ENCODE measurements around the gene NCOA3. TPM values are rescaled to one million over a fixed set of nuclear protein-coding genes. Genes with fewer than 3 reads are reported as not detected.
"Not testable (repeated sequence)": the region's sequence is repeated elsewhere in the genome, so short reads cannot be mapped to it uniquely, and the experiment has no call there.

The NCOA3 gene
- total RNA-seq, result 10 to 100 TPM; 24.4 to 81.9 (median 31.1) TPM

GRCh38 chr20:47501482-47502270 lies at the start of gene NCOA3:
TSS of gene NCOA3 (plus strand) at chr20:47501887. CDS start at chr20:47622248, 120,361 bp downstream.
- in situ Hi-C loops (cut with MboI; ENCODE audit: low pct_unique_long_range_greater_than_20kb in 2 of 9, low sequenced_read_pairs in 9 of 9, unreplicated experiment in 9 of 9), result loop anchor here in 2 of 9 experiments (25.0 kb wide), 1 partner anchor 111 kb away; no protein-coding TSS in a partner anchor

GRCh38 chr20:47452736-47453161 lies 48.9 kb upstream of the NCOA3 start:
- in situ Hi-C loops (cut with MboI; ENCODE audit: low pct_unique_long_range_greater_than_20kb in 2 of 9, low sequenced_read_pairs in 9 of 9, unreplicated experiment in 9 of 9), result loop anchor here in 1 of 9 experiments (25.0 kb wide), 1 partner anchor 160 kb away; no protein-coding TSS in a partner anchor
- ATAC-seq (replicated peaks in 6 of 8), result no peak
- no peak overlapping the region for H3K27ac ChIP-seq
- WGBS, 10 experiments, result 20 to 100% (median 80%) methylated on average over 1 of the region's 1 CpG; no CpG with 5 or more reads in 4 of the 10 experiments
- H3K4me1 ChIP-seq (replicated peaks in 1 of 2), result no peaks in the 10 kb centered on the region
- H3K4me3 ChIP-seq, result no peak overlapping the region

More at GRCh38 chr20:47501482-47502270, at the start of gene NCOA3:
- Histone ChIP-seq H3K4me3 (peak within 1 kb of the TSS; percentile 58 to 87 (median 76)), H3K4me1 (replicated peaks in 1 of 2) (peaks cover 7 to 11% of the 10 kb centered on the region in 2 donors), H3K27ac (peak within 1 kb of the TSS; percentile 65 to 83)
- ATAC-seq (replicated peaks in 6 of 8), result peak; percentile 93 to 98 (median 98)
- 0 to 15% (median 0%) methylated on average over 3 to 12 of the region's 74 CpGs; no CpG with 5 or more reads in 3 of the 10 experiments for WGBS, 10 experiments

- Histone ChIP-seq H3K4me3 (no peak overlapping the region), H3K27ac (no peak overlapping the region), H3K4me1 (replicated peaks in 1 of 2) (no peaks in the 10 kb centered on the region)
- ATAC-seq (replicated peaks in 6 of 8), result peak in 3 of 8 experiments; percentile 68 to 97 (median 95)
- in situ Hi-C loops (cut with MboI; ENCODE audit: low pct_unique_long_range_greater_than_20kb in 2 of 9, low sequenced_read_pairs in 9 of 9, unreplicated experiment in 9 of 9), result loop anchor here in 1 of 9 experiments (25.0 kb wide), 1 partner anchor 159 kb away; no protein-coding TSS in a partner anchor
- WGBS, 10 experiments, result 0 to 88% (median 20%) methylated on average over 1 to 4 of the region's 4 CpGs; no CpG with 5 or more reads in 6 of the 10 experiments
Observed at GRCh38 chr20:47453167-47453782, 48.4 kb upstream of the NCOA3 start.

- Histone ChIP-seq H3K27ac (no peak overlapping the region), H3K4me3 (no peak overlapping the region), H3K4me1 (replicated peaks in 1 of 2) (no peaks in the 10 kb centered on the region)
- no peak for ATAC-seq (replicated peaks in 6 of 8)
- in situ Hi-C loops (cut with MboI; ENCODE audit: low pct_unique_long_range_greater_than_20kb in 2 of 9, low sequenced_read_pairs in 9 of 9, unreplicated experiment in 9 of 9), result loop anchor here in 1 of 9 experiments (25.0 kb wide), 1 partner anchor 158 kb away; no protein-coding TSS in a partner anchor
- WGBS, 10 experiments, result 80 to 94% (median 90%) methylated on average over 2 to 10 of the region's 10 CpGs
Observed at GRCh38 chr20:47454298-47455132, 47.2 kb upstream of the NCOA3 start.

- 56 to 100% (median 83%) methylated on average over 1 to 6 of the region's 7 CpGs; no CpG with 5 or more reads in 1 of the 10 experiments for WGBS, 10 experiments
- in situ Hi-C loops (cut with MboI; ENCODE audit: low pct_unique_long_range_greater_than_20kb in 2 of 9, low sequenced_read_pairs in 9 of 9, unreplicated experiment in 9 of 9), result loop anchor here in 1 of 9 experiments (25.0 kb wide), 1 partner anchor 157 kb away; no protein-coding TSS in a partner anchor
- Histone ChIP-seq H3K4me3 (no peak overlapping the region), H3K4me1 (replicated peaks in 1 of 2) (no peaks in the 10 kb centered on the region), H3K27ac (no peak overlapping the region)
- no peak for ATAC-seq (replicated peaks in 6 of 8)
Observed at GRCh38 chr20:47455133-47456040, 46.3 kb upstream of the NCOA3 start.

GRCh38 chr20:47456041-47456537 lies 45.6 kb upstream of the NCOA3 start:
- in situ Hi-C loops (cut with MboI; ENCODE audit: low pct_unique_long_range_greater_than_20kb in 2 of 9, low sequenced_read_pairs in 9 of 9, unreplicated experiment in 9 of 9), result loop anchor here in 1 of 9 experiments (25.0 kb wide), 1 partner anchor 156 kb away; no protein-coding TSS in a partner anchor
- Histone ChIP-seq H3K4me1 (replicated peaks in 1 of 2) (no peaks in the 10 kb centered on the region), H3K27ac (no peak overlapping the region), H3K4me3 (no peak overlapping the region)
- WGBS, 10 experiments, result 85 to 100% (median 93%) methylated on average over 1 to 5 of the region's 8 CpGs; no CpG with 5 or more reads in 5 of the 10 experiments
- no peak for ATAC-seq (replicated peaks in 6 of 8)

- H3K4me3 ChIP-seq, result no peak overlapping the region
- H3K4me1 ChIP-seq (replicated peaks in 1 of 2), result no peaks in the 10 kb centered on the region
- no peak for ATAC-seq (replicated peaks in 6 of 8)
- in situ Hi-C loops (cut with MboI; ENCODE audit: low pct_unique_long_range_greater_than_20kb in 2 of 9, low sequenced_read_pairs in 9 of 9, unreplicated experiment in 9 of 9), result loop anchor here in 1 of 9 experiments (25.0 kb wide), 1 partner anchor 155 kb away; no protein-coding TSS in a partner anchor
- no peak overlapping the region for H3K27ac ChIP-seq
- WGBS, 10 experiments, result 68 to 100% (median 93%) methylated on average over 1 to 11 of the region's 13 CpGs; no CpG with 5 or more reads in 1 of the 10 experiments
Observed at GRCh38 chr20:47456952-47457724, 44.5 kb upstream of the NCOA3 start.

GRCh38 chr20:47458280-47459050 lies 43.2 kb upstream of the NCOA3 start:
- in situ Hi-C loops (cut with MboI; ENCODE audit: low pct_unique_long_range_greater_than_20kb in 2 of 9, low sequenced_read_pairs in 9 of 9, unreplicated experiment in 9 of 9), result loop anchor here in 1 of 9 experiments (25.0 kb wide), 1 partner anchor 154 kb away; no protein-coding TSS in a partner anchor
- WGBS, 10 experiments, result 83 to 100% (median 95%) methylated on average over 1 to 4 of the region's 8 CpGs; no CpG with 5 or more reads in 3 of the 10 experiments
- H3K4me1 ChIP-seq (replicated peaks in 1 of 2); H3K27ac ChIP-seq; H3K4me3 ChIP-seq; ATAC-seq (replicated peaks in 6 of 8): not testable (repeated sequence)

- in situ Hi-C loops (cut with MboI; ENCODE audit: low pct_unique_long_range_greater_than_20kb in 2 of 9, low sequenced_read_pairs in 9 of 9, unreplicated experiment in 9 of 9), result loop anchor here in 1 of 9 experiments (25.0 kb wide), 1 partner anchor 153 kb away; no protein-coding TSS in a partner anchor
- no peak overlapping the region for H3K4me3 ChIP-seq
- 69 to 100% (median 88%) methylated on average over 1 to 8 of the region's 9 CpGs for WGBS, 10 experiments
- H3K4me1 ChIP-seq (replicated peaks in 1 of 2), result peaks cover under 1 to 6% of the 10 kb centered on the region in 2 donors
- no peak for ATAC-seq (replicated peaks in 6 of 8)
- no peak overlapping the region for H3K27ac ChIP-seq
Observed at GRCh38 chr20:47459344-47460073, 42.2 kb upstream of the NCOA3 start.

- ATAC-seq (replicated peaks in 6 of 8); H3K27ac ChIP-seq; H3K4me3 ChIP-seq: not testable (repeated sequence)
- 60 to 100% (median 99%) methylated on average over 1 to 6 of the region's 6 CpGs for WGBS, 10 experiments
- in situ Hi-C loops (cut with MboI; ENCODE audit: low pct_unique_long_range_greater_than_20kb in 2 of 9, low sequenced_read_pairs in 9 of 9, unreplicated experiment in 9 of 9), result loop anchor here in 1 of 9 experiments (25.0 kb wide), 1 partner anchor 152 kb away; no protein-coding TSS in a partner anchor
- peaks cover 7 to 11% of the 10 kb centered on the region in 2 donors for H3K4me1 ChIP-seq (replicated peaks in 1 of 2)
Observed at GRCh38 chr20:47460761-47461112, 41.0 kb upstream of the NCOA3 start.

Measured in motor neuron (in vitro differentiated cells).